Epithelial cell of proximal tubule (primary cell): Measurements from ENCODE around the gene TNNI3K. TPM values are rescaled to one million over a fixed set of nuclear protein-coding genes. Genes with fewer than 3 reads are reported as not detected.

Experiments
- DNase-seq: peaks from one replicate; pipeline ENCODE4 v3.0.0-alpha.2; 2011; ENCODE audit warnings: low read depth
- H3K4me3 ChIP-seq: 2 replicates; pipeline ENCODE4 v1.5.1; 2011; ENCODE audit warnings: low read depth, mild to moderate bottlenecking, low read length
- total RNA-seq: library from RNA; depleted of rRNA; stranded (reverse); fragments of >200 nt; gene quantifications from 2 replicates; pipeline ENCODE4 v1.2.3, GENCODE V29; 2015
- TF ChIP-seq, protein P1 (sequence below): conservative IDR thresholded peaks from 2 replicates; pipeline ENCODE4 v1.5.1; 2012; ENCODE audit warnings: low read depth, mild to moderate bottlenecking, low read length

The TNNI3K gene
- total RNA-seq: 0.69 and 0.72 TPM in 2 replicates

GRCh38 chr1:74235153-74235552, at the start of gene TNNI3K:
TSS of gene TNNI3K (plus strand) at chr1:74235387. CDS start at chr1:74235452, 65 bp downstream.
- TF ChIP-seq, protein P1, sequence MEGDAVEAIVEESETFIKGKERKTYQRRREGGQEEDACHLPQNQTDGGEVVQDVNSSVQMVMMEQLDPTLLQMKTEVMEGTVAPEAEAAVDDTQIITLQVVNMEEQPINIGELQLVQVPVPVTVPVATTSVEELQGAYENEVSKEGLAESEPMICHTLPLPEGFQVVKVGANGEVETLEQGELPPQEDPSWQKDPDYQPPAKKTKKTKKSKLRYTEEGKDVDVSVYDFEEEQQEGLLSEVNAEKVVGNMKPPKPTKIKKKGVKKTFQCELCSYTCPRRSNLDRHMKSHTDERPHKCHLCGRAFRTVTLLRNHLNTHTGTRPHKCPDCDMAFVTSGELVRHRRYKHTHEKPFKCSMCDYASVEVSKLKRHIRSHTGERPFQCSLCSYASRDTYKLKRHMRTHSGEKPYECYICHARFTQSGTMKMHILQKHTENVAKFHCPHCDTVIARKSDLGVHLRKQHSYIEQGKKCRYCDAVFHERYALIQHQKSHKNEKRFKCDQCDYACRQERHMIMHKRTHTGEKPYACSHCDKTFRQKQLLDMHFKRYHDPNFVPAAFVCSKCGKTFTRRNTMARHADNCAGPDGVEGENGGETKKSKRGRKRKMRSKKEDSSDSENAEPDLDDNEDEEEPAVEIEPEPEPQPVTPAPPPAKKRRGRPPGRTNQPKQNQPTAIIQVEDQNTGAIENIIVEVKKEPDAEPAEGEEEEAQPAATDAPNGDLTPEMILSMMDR: no peak
- no peak within 1 kb of the TSS for H3K4me3 ChIP-seq
- no peak for DNase-seq

- DNase-seq: no peak
- H3K4me3 ChIP-seq: no peak overlapping the region
- TF ChIP-seq, protein P1: no peak
Observed at GRCh38 chr1:74193908-74194307, 41.3 kb upstream of the TNNI3K start.

- DNase-seq: no peak
- TF ChIP-seq, protein P1: no peak
- no peak overlapping the region for H3K4me3 ChIP-seq
Observed at GRCh38 chr1:74195339-74195738, 39.8 kb upstream of the TNNI3K start.

- TF ChIP-seq, protein P1: no peak
- peak overlapping the region; percentile 86 for H3K4me3 ChIP-seq
- no peak for DNase-seq
Observed at GRCh38 chr1:74197255-74197654, 37.9 kb upstream of the TNNI3K start.

DNA sequence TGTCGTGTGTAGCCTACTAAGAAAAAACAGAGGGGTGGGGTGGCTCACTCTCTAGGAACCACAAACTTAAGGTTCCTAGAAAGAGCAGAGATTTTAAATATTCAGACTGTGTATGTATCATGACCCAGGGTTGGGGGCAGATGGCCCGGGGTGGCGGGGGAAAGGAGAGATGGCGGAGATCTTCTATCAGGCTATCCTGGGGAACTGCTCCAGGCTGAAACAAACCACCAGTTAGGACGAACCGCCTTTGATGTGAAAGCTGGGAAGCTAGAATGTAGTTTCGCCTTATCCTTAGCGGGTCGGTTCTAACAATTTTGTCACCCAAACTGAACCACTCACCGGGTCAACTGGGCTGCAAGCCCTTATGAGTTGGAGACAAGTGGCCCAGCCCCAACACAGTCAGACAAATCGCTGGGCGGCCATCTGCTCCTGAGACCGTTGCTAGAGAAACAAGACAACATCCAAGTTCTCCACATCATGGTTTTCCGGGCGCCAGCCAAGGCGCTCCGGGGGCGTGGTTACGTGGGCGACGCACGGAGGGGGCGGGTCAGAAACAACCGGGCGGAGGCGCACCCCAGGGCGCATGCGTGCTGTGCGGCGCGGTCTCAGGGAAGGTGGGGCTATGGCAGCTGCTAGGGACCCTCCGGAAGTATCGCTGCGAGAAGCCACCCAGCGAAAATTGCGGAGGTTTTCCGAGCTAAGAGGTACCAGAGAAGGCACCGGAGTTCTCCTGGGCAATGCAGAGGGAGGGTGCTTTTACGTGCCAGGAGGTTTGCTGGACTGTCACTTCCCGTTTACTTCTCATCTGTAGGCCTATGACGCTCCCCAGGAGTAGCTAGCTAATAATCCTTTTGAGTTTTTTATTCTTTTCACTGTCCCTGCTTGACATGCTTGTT, 37.3 kb upstream of the TNNI3K start, which contains the start of the genes FPGT and LRRIQ3:
FPGT (plus strand) TSS at position 586 of the 896 bp plus-strand sequence; CDS start at position 623, 37 bp downstream.
LRRIQ3 (minus strand) TSS at position 520 of the 896 bp plus-strand sequence. CDS start 14,492 bp downstream, outside the sequence.
- TF ChIP-seq, protein P1: no peak
- peak; percentile 42 for DNase-seq
- peak within 1 kb of the TSS; percentile 86 for H3K4me3 ChIP-seq

DNA sequence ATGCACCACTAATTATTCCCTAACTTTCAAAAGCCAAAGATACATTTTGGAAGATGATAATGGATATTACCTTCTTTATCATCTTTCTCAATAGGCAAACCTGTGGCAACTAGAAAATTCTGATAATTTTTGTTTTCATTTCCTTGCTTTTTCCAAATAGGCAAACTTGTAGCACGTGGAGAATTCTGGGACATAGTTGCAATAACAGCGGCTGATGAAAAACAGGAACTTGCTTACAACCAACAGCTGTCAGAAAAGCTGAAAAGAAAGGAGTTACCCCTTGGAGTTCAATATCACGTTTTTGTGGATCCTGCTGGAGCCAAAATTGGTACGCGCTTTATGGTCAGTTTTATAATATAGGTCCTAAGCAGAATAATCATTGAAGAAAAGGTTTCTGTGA, 35.7 kb upstream of the TNNI3K start:
- no peak for DNase-seq
- H3K4me3 ChIP-seq: no peak overlapping the region
- TF ChIP-seq, protein P1: no peak
